ENCODE measurements around the gene TXNL4A.

- TF ChIP-seq CTCF (IDR thresholded peaks at IDR 0.05) (no peak), EP300 (IDR thresholded peaks at IDR 0.05; ENCODE audit: low read depth) (no peak)
Observed at GRCh38 chr18:79958981-79959380, 29.4 kb downstream of the TXNL4A start.
